ENCODE results near the gene CTNNA2.

DNA sequence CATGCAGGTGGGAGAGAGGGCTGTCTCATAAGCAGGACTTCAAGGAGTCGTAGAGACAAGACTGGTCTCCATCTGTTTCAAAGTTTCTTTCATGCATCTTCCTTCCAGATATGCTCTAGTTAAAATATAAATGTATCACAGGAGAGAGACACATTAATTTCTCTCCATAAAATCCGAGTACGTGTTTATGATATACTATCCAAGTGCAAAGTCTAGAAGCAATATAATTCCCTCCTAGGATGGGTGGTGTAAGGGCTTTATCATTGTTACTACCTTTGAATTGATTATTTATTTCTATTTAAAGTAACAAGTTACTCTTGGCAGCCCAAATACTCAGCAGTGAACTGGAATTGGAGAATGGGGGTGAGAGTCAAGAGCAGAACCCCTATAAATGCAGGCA lies 619.4 kb downstream of the CTNNA2 start:
- TF ChIP-seq CSDC2 (CRISPR knock-in tag; IDR thresholded peaks at IDR 0.05) (no peak), PPARA (CRISPR knock-in tag; IDR thresholded peaks at IDR 0.05; ENCODE audit: borderline replicate concordance) (no peak), TOX (CRISPR knock-in tag; IDR thresholded peaks at IDR 0.05; ENCODE audit: borderline replicate concordance) (no peak), ZNF8 (CRISPR knock-in tag; IDR thresholded peaks at IDR 0.05) (no peak), ZFP30 (CRISPR knock-in tag; IDR thresholded peaks at IDR 0.05) (no peak), GLIS3 (CRISPR knock-in tag; IDR thresholded peaks at IDR 0.05) (no peak), ZFP3 (CRISPR knock-in tag; IDR thresholded peaks at IDR 0.05) (no peak), ISL1 (CRISPR knock-in tag; IDR thresholded peaks at IDR 0.05) (no peak), RARB (CRISPR knock-in tag; IDR thresholded peaks at IDR 0.05) (no peak)
- TF ChIP-seq, protein P1, sequence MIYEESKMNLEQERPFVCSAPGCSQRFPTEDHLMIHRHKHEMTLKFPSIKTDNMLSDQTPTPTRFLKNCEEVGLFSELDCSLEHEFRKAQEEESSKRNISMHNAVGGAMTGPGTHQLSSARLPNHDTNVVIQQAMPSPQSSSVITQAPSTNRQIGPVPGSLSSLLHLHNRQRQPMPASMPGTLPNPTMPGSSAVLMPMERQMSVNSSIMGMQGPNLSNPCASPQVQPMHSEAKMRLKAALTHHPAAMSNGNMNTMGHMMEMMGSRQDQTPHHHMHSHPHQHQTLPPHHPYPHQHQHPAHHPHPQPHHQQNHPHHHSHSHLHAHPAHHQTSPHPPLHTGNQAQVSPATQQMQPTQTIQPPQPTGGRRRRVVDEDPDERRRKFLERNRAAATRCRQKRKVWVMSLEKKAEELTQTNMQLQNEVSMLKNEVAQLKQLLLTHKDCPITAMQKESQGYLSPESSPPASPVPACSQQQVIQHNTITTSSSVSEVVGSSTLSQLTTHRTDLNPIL (CRISPR knock-in tag; IDR thresholded peaks at IDR 0.05; ENCODE audit: low read depth), result no peak
- TF ChIP-seq, protein P2, sequence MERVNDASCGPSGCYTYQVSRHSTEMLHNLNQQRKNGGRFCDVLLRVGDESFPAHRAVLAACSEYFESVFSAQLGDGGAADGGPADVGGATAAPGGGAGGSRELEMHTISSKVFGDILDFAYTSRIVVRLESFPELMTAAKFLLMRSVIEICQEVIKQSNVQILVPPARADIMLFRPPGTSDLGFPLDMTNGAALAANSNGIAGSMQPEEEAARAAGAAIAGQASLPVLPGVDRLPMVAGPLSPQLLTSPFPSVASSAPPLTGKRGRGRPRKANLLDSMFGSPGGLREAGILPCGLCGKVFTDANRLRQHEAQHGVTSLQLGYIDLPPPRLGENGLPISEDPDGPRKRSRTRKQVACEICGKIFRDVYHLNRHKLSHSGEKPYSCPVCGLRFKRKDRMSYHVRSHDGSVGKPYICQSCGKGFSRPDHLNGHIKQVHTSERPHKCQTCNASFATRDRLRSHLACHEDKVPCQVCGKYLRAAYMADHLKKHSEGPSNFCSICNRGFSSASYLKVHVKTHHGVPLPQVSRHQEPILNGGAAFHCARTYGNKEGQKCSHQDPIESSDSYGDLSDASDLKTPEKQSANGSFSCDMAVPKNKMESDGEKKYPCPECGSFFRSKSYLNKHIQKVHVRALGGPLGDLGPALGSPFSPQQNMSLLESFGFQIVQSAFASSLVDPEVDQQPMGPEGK (CRISPR knock-in tag; IDR thresholded peaks at IDR 0.05; ENCODE audit: borderline replicate concordance), result no peak
